H1 (cell line): ENCODE measurements around the gene TMEM115. TPM values are rescaled to one million over a fixed set of nuclear protein-coding genes. Genes with fewer than 3 reads are reported as not detected.

Experiments used
- CTCF ChIA-PET: fragments of 300-600 bp; sonication (Branson Sonifier 250); formaldehyde crosslinking; loops from one replicate; lab custom pipeline; 2021; ENCODE audit not compliant: partially characterized antibody; lab: Charles Lee
- POLR2A ChIA-PET: fragments of 300-600 bp; sonication (Branson Sonifier 250); formaldehyde crosslinking; loops from one replicate; lab custom pipeline; 2021; ENCODE audit warnings: inconsistent platforms; ENCODE audit not compliant: partially characterized antibody; lab: Charles Lee
- DNase-seq, 2 experiments: peaks; one replicate each; pipeline versions ENCODE4 v3.0.0 to v3.0.0-alpha.2; 2010 to 2022; ENCODE audit warnings: low spot score in 2 of 2, low read depth in 1 of 2, mixed read lengths in 1 of 2
- FAIRE-seq: peaks from 2 replicates; lab custom pipeline; 2011; peaks lifted over from hg19 to GRCh38; lab: Jason Lieb, UNC
- H2AFZ ChIP-seq: 2 replicates; pipeline ENCODE4 v1.8.1; 2012; ENCODE audit warnings: low read length, inconsistent platforms
- H2AK5ac ChIP-seq: 2 replicates; pipeline ENCODE4 v1.6.1; 2013; ENCODE audit warnings: low read depth, low read length
- H2BK120ac ChIP-seq: replicated peaks from 2 replicates; pipeline ENCODE3; 2013; ENCODE audit warnings: low read depth, low read length, inconsistent platforms
- H2BK12ac ChIP-seq: 2 replicates; pipeline ENCODE4 v1.6.1; 2013; ENCODE audit warnings: low read depth, low read length
- H2BK15ac ChIP-seq: 2 replicates; pipeline ENCODE4 v1.6.1; 2013; ENCODE audit warnings: low read length
- H2BK20ac ChIP-seq: 2 replicates; pipeline ENCODE4 v1.6.1; 2013; ENCODE audit warnings: low read length
- H2BK5ac ChIP-seq: 2 replicates; pipeline ENCODE4 v1.6.1; 2013; ENCODE audit warnings: low read depth, low read length
- H3K14ac ChIP-seq: 2 replicates; pipeline ENCODE4 v1.6.1; 2013; ENCODE audit warnings: inconsistent platforms; ENCODE audit not compliant: insufficient read length
- H3K18ac ChIP-seq: 2 replicates; pipeline ENCODE4 v1.6.1; 2013; ENCODE audit warnings: low read length; ENCODE audit errors: extremely low read depth
- H3K23ac ChIP-seq: 2 replicates; pipeline ENCODE4 v1.6.1; 2013; ENCODE audit warnings: inconsistent platforms; ENCODE audit not compliant: insufficient read length
- H3K23me2 ChIP-seq: 2 replicates; pipeline ENCODE4 v1.6.1; 2013; ENCODE audit warnings: low read depth, low read length
- H3K27ac ChIP-seq: 2 replicates; pipeline ENCODE4 v1.6.1; 2011; ENCODE audit warnings: low read depth, low read length, inconsistent platforms
- H3K27me3 ChIP-seq, 4 experiments: replicated peaks in 1 of 4; 1 replicate in 1 of 4; 2 replicates in 3 of 4; pipeline versions ENCODE4 v1.6.1 to v1.8.1; 2011 to 2013; ENCODE audit warnings: low read length in 3 of 4, mild to moderate bottlenecking in 3 of 4, inconsistent platforms in 2 of 4, mixed read lengths in 2 of 4, moderate library complexity in 1 of 4; ENCODE audit not compliant: control insufficient read depth in 3 of 4, insufficient read depth in 3 of 4; ENCODE audit errors: extremely low read depth in 1 of 4
- H3K36me3 ChIP-seq, 4 experiments: 2 replicates each; pipeline versions ENCODE4 v1.6.1 to v1.8.1; 2011 to 2013; ENCODE audit warnings: mild to moderate bottlenecking in 4 of 4, low read length in 3 of 4, moderate library complexity in 2 of 4, control low read depth in 1 of 4, inconsistent platforms in 1 of 4; ENCODE audit not compliant: insufficient read depth in 4 of 4, control insufficient read depth in 2 of 4
- H3K4ac ChIP-seq: replicated peaks from 2 replicates; pipeline ENCODE3; 2013; ENCODE audit warnings: low read length, low read depth, mixed read lengths, inconsistent platforms; ENCODE audit not compliant: insufficient read length
- H3K4me1 ChIP-seq, 4 experiments: replicated peaks in 1 of 4; 1 replicate in 1 of 4; 2 replicates in 3 of 4; pipeline versions ENCODE4 v1.6.1 to v1.8.1; 2011 to 2013; ENCODE audit warnings: low read length in 3 of 4, inconsistent platforms in 2 of 4, mixed read lengths in 1 of 4; ENCODE audit not compliant: insufficient read depth in 4 of 4, control insufficient read depth in 3 of 4
- H3K4me2 ChIP-seq, 2 experiments: 2 replicates each; pipeline versions ENCODE4 v1.6.1 to v1.8.1; 2011 to 2013; ENCODE audit warnings: low read depth in 2 of 2, low read length in 2 of 2, control low read depth in 1 of 2, inconsistent platforms in 1 of 2, mild to moderate bottlenecking in 1 of 2; ENCODE audit not compliant: insufficient read depth in 1 of 2
- H3K4me3 ChIP-seq, 4 experiments: fragments of 200-600, 300-600 bp in 1 of 4; sonication (generic), shearing (Covaris generic), sonication (Bioruptor Twin) in 1 of 4; 2 replicates each; pipeline versions ENCODE4 v1.5.1 to v1.8.1; 2011 to 2016; ENCODE audit warnings: low read length in 4 of 4, low read depth in 3 of 4, control low read depth in 2 of 4, inconsistent platforms in 2 of 4, mild to moderate bottlenecking in 2 of 4, mixed read lengths in 1 of 4, moderate library complexity in 1 of 4; ENCODE audit not compliant: insufficient read depth in 2 of 4; ENCODE audit errors: extremely low read depth in 1 of 4
- H3K56ac ChIP-seq: replicated peaks from 2 replicates; pipeline ENCODE3; 2013; ENCODE audit warnings: low read depth, mild to moderate bottlenecking, mixed read lengths, low read length, inconsistent platforms; ENCODE audit not compliant: insufficient read length
- H3K79me1 ChIP-seq: 2 replicates; pipeline ENCODE4 v1.6.1; 2013; ENCODE audit warnings: low read depth, low read length, control low read depth
- H3K79me2 ChIP-seq, 2 experiments: 2 replicates each; pipeline versions ENCODE4 v1.6.1 to v1.8.1; 2012 to 2013; ENCODE audit warnings: low read length in 2 of 2, mild to moderate bottlenecking in 2 of 2, inconsistent platforms in 1 of 2; ENCODE audit not compliant: insufficient read depth in 2 of 2, control insufficient read depth in 1 of 2
- H3K9ac ChIP-seq, 4 experiments: replicated peaks in 1 of 4; 1 replicate in 1 of 4; 2 replicates in 3 of 4; pipeline versions ENCODE4 v1.6.1 to v1.8.1; 2011 to 2013; ENCODE audit warnings: low read depth in 3 of 4, low read length in 3 of 4, control low read depth in 2 of 4, mild to moderate bottlenecking in 2 of 4, moderate library complexity in 2 of 4, inconsistent platforms in 1 of 4; ENCODE audit errors: extremely low read depth in 1 of 4
- H3K9me3 ChIP-seq, 2 experiments: 2 replicates each; pipeline versions ENCODE4 v1.6.1 to v1.8.1; 2012 to 2013; ENCODE audit warnings: mild to moderate bottlenecking in 2 of 2, moderate library complexity in 2 of 2, control low read depth in 1 of 2, inconsistent platforms in 1 of 2, low read depth in 1 of 2, low read length in 1 of 2, mixed read lengths in 1 of 2; ENCODE audit not compliant: insufficient read depth in 2 of 2
- H4K20me1 ChIP-seq, 2 experiments: replicated peaks in 1 of 2; 2 replicates each; pipeline versions ENCODE3 to v1.8.1; 2011 to 2013; ENCODE audit warnings: inconsistent platforms in 2 of 2, low read length in 2 of 2, mild to moderate bottlenecking in 1 of 2; ENCODE audit not compliant: insufficient read depth in 2 of 2, control insufficient read depth in 1 of 2
- H4K5ac ChIP-seq: 2 replicates; pipeline ENCODE4 v1.6.1; 2013; ENCODE audit warnings: low read length, low read depth, mixed read lengths, inconsistent platforms; ENCODE audit not compliant: insufficient read length
- H4K8ac ChIP-seq: 2 replicates; pipeline ENCODE4 v1.8.0; 2013; ENCODE audit warnings: mild to moderate bottlenecking, moderate library complexity, low read length, inconsistent platforms; ENCODE audit not compliant: insufficient read depth; ENCODE audit errors: extremely low read depth
- H4K91ac ChIP-seq: replicated peaks from 2 replicates; pipeline ENCODE3; 2013; ENCODE audit warnings: low read length, mixed read lengths, inconsistent platforms; ENCODE audit not compliant: insufficient read length
- CBX8 ChIP-seq: fragments of 300-800, 300-1000 bp; sonication (generic); IDR thresholded peaks from 2 replicates; pipeline ENCODE4 v1.7.1; 2016; ENCODE audit warnings: low read depth, low read length, borderline replicate concordance
- CHD2 ChIP-seq: IDR thresholded peaks from 2 replicates; pipeline ENCODE4 v1.6.1; 2012; ENCODE audit warnings: low read length, improper control_type of control experiment
- GABPA ChIP-seq: IDR thresholded peaks from 2 replicates; pipeline ENCODE4 v1.6.1; 2011; ENCODE audit warnings: mild to moderate bottlenecking, low read length, moderate library complexity, borderline replicate concordance; ENCODE audit not compliant: insufficient read depth
- HDAC2 ChIP-seq, 2 experiments: fragments of 300-600 bp in 1 of 2; sonication (generic) in 1 of 2; IDR thresholded peaks; 2 replicates each; pipeline ENCODE4 v1.6.1; 2011 to 2012; ENCODE audit warnings: low read depth in 2 of 2, low read length in 2 of 2, mild to moderate bottlenecking in 2 of 2, moderate library complexity in 2 of 2, borderline replicate concordance in 1 of 2, inconsistent platforms in 1 of 2
- KDM1A ChIP-seq: fragments of 200-600, 300-600 bp; sonication (generic); IDR thresholded peaks from 2 replicates; pipeline ENCODE4 v1.7.1; 2016; ENCODE audit warnings: mild to moderate bottlenecking, low read length, borderline replicate concordance
- RBBP5 ChIP-seq: IDR thresholded peaks from 2 replicates; pipeline ENCODE4 v1.7.1; 2012; ENCODE audit warnings: low read depth, mild to moderate bottlenecking, inconsistent platforms, low read length, moderate library complexity, borderline replicate concordance
- WGBS, 2 experiments: shearing (Covaris generic) in 1 of 2; methylation state at CpG; one replicate each; pipeline versions ENCODE4 v1.1.6 to v1.1.7; 2013 to 2015; ENCODE audit warnings: low lambda C conversion rate in 2 of 2, mixed read lengths in 2 of 2, inconsistent platforms in 1 of 2, low coverage in 1 of 2, missing lambda C conversion rate in 1 of 2; ENCODE audit not compliant: insufficient replicate concordance in 2 of 2, insufficient coverage in 1 of 2, insufficient read length in 1 of 2; ENCODE audit errors: extremely low coverage in 1 of 2, missing lambda C conversion rate in 1 of 2; 5-methylcytosine and 5-hydroxymethylcytosine counted together
- polyA plus RNA-seq, 7 experiments: library from polyadenylated mRNA; depleted of rRNA in 3 of 7; stranded (reverse) in 5 of 7; unstranded in 2 of 7; fragments of >200 nt in 5 of 7; fragments of 200-250 nt in 2 of 7; gene quantifications; 1 replicate in 5 of 7; 2 replicates in 1 of 7; 4 replicates in 1 of 7; pipeline versions ENCODE4 v1.2.1 to v1.2.3, GENCODE V29; 2011 to 2013; ENCODE audit warnings: missing spikeins in 2 of 7, mixed read lengths in 2 of 7
- total RNA-seq: library from RNA; stranded (reverse); fragmentation: NEBNext Ultra II Directional; extraction: Animal tissue kit (Norgen Biotek cat#: 25700); gene quantifications from 2 replicates; pipeline ENCODE4 v1.2.1, GENCODE V29; 2021

Gene TMEM115
- total and polyA plus RNA-seq, 2 of the 8 experiments (the other 6 are each of a cell fraction or from before 2014, with no cell fraction given), result 25.4 to 32.4 TPM

DNA sequence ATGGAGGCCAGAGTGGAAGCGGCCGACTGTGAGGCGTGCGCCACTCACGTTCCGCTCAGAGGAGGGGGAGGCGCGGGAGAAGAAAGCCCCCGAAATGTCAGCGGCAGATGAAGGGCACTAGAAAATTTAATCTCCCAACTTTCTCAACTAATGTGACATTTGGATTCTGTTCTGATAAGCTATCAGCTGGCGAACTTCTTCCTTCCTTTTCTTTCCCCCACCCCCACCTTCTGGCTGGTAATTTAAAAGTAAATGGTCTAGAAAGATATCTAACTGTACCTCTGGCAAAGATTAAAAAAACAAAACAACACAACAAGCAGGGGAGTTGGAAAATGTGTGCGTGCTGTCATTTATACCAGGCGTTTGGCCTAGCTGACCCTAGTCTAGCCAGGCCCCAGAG lies 26.4 kb upstream of the TMEM115 start:
- no peak overlapping the region for H3K4ac ChIP-seq
- POLR2A ChIA-PET, result interaction anchor here (1.9 kb wide), 1 partner anchor 10 kb away, joined by 5 read pairs; no protein-coding TSS in a partner anchor
- DNase-seq (no peak), FAIRE-seq (no peak)
- H2BK5ac ChIP-seq, result no peak overlapping the region
- CTCF ChIA-PET, result interaction anchor here (0.9 to 9.3 kb wide), 11 partner anchors 8 to 163 kb away, joined by 3 to 136 read pairs (median 4); partner anchors contain the start of genes CYB561D2, NPRL2 and ZMYND10
- H3K79me1 ChIP-seq, result no peaks in the 10 kb centered on the region
- no peak overlapping the region for H2BK15ac ChIP-seq
- H3K27ac ChIP-seq, result no peak overlapping the region
- peaks cover 0 to 3% (median 0%) of the 10 kb centered on the region in 4 experiments; a peak in 1 of 7 replicates for H3K27me3 ChIP-seq
- no peak overlapping the region for H3K18ac ChIP-seq
- H4K20me1 ChIP-seq, result peaks cover 2 to 3% of the 10 kb centered on the region in 2 experiments
- no peak overlapping the region for H4K5ac ChIP-seq
- no peak overlapping the region for H3K4me2 ChIP-seq
- no peaks in the 10 kb centered on the region for H3K79me2 ChIP-seq
- no peak overlapping the region for H2BK20ac ChIP-seq
- H2BK120ac ChIP-seq, result no peak overlapping the region
- H3K14ac ChIP-seq, result no peak overlapping the region
- H2AFZ ChIP-seq, result no peak overlapping the region
- H3K56ac ChIP-seq, result no peak overlapping the region
- H3K4me1 ChIP-seq, result peaks cover 0 to 2% (median under 1%) of the 10 kb centered on the region in 4 experiments; a peak in 3 of 7 replicates
- no peaks in the 10 kb centered on the region for H3K23me2 ChIP-seq
- no peaks in the 10 kb centered on the region for H3K9me3 ChIP-seq
- no peak overlapping the region for H4K91ac ChIP-seq
- no peak overlapping the region for H3K4me3 ChIP-seq
- no peak overlapping the region for H2AK5ac ChIP-seq
- H3K9ac ChIP-seq, result no peak overlapping the region
- H4K8ac ChIP-seq, result no peak overlapping the region
- no peaks in the 10 kb centered on the region for H3K36me3 ChIP-seq
- no peak overlapping the region for H2BK12ac ChIP-seq
- WGBS, 2 experiments, result 90% methylated on average over 13 of the region's 13 CpGs; no CpG with 5 or more reads in 1 of the 2 experiments
- H3K23ac ChIP-seq, result no peak overlapping the region
- no peak for TF ChIP-seq KDM1A
- no peak for TF ChIP-seq GABPA
- no peak for TF ChIP-seq CHD2
- TF ChIP-seq HDAC2 (IDR thresholded peaks at IDR 0.05; ENCODE audit: borderline replicate concordance in 1 of 2, low read depth in 2 of 2, low read length in 2 of 2), result no peak
- no peak for TF ChIP-seq RBBP5
- TF ChIP-seq CBX8, result no peak
